DND-41 (cell line): ENCODE results near the gene CAPN5.

Source experiments
- ATAC-seq: fragments of 200-7000 bp; cut with Tn5 transposase; 3 replicates; pipeline ENCODE4 v1.9.1; 2021; ENCODE audit warnings: low read depth; ENCODE audit not compliant: insufficient read depth
- DNase-seq: peaks from one replicate; pipeline ENCODE4 v3.0.0-alpha.2; 2020
- H2AFZ ChIP-seq: 2 replicates; pipeline ENCODE4 v1.6.0; 2012; ENCODE audit warnings: low read depth, low read length
- H3K27ac ChIP-seq: 2 replicates; pipeline ENCODE4 v1.5.1; 2012; ENCODE audit warnings: low read length, inconsistent platforms
- H3K27me3 ChIP-seq: fragments of 200-600 bp; sonication (generic); 2 replicates; pipeline ENCODE4 v1.6.0; 2012; ENCODE audit warnings: low read length, mild to moderate bottlenecking, inconsistent platforms; ENCODE audit not compliant: insufficient read depth, poor library complexity
- H3K36me3 ChIP-seq: 2 replicates; pipeline ENCODE4 v1.5.1; 2012; ENCODE audit warnings: low read length, inconsistent platforms; ENCODE audit not compliant: insufficient read depth
- H3K4me1 ChIP-seq: 2 replicates; pipeline ENCODE4 v1.5.1; 2012; ENCODE audit warnings: mild to moderate bottlenecking, low read length; ENCODE audit not compliant: insufficient read depth
- H3K4me2 ChIP-seq: 2 replicates; pipeline ENCODE4 v1.6.0; 2012; ENCODE audit warnings: mild to moderate bottlenecking, moderate library complexity, low read length, inconsistent platforms; ENCODE audit not compliant: insufficient read depth
- H3K4me3 ChIP-seq, 2 experiments: fragments of 200-600 bp in 1 of 2; shearing (Covaris generic) in 1 of 2; 2 replicates each; pipeline ENCODE4 v1.5.1; 2012 to 2016; ENCODE audit warnings: inconsistent platforms in 2 of 2, low read length in 2 of 2, mild to moderate bottlenecking in 2 of 2, low read depth in 1 of 2, moderate library complexity in 1 of 2
- H3K79me2 ChIP-seq: 2 replicates; pipeline ENCODE4 v1.6.0; 2012; ENCODE audit warnings: low read length, inconsistent platforms; ENCODE audit not compliant: insufficient read depth
- H3K9ac ChIP-seq: 2 replicates; pipeline ENCODE4 v1.6.0; 2012; ENCODE audit warnings: low read depth, mild to moderate bottlenecking, inconsistent platforms, low read length, moderate library complexity
- H3K9me3 ChIP-seq: 2 replicates; pipeline ENCODE4 v1.5.1; 2012; ENCODE audit warnings: low read length, moderate library complexity, mild to moderate bottlenecking, inconsistent platforms; ENCODE audit not compliant: insufficient read depth, severe bottlenecking
- H4K20me1 ChIP-seq: 2 replicates; pipeline ENCODE4 v1.6.0; 2012; ENCODE audit warnings: low read length; ENCODE audit not compliant: insufficient read depth
- CTCF ChIP-seq: IDR thresholded peaks from 2 replicates; pipeline ENCODE4 v1.5.1; 2012; ENCODE audit warnings: borderline replicate concordance, low read length, moderate library complexity, mild to moderate bottlenecking; ENCODE audit not compliant: poor library complexity, severe bottlenecking; ENCODE audit errors: extremely low read depth
- EZH2 ChIP-seq: IDR thresholded peaks from 3 replicates; pipeline ENCODE4 v1.6.1; 2012; ENCODE audit warnings: borderline replicate concordance, low read depth, mild to moderate bottlenecking, moderate library complexity, low read length, inconsistent platforms; ENCODE audit not compliant: severe bottlenecking

CAPN5 gene

DNA sequence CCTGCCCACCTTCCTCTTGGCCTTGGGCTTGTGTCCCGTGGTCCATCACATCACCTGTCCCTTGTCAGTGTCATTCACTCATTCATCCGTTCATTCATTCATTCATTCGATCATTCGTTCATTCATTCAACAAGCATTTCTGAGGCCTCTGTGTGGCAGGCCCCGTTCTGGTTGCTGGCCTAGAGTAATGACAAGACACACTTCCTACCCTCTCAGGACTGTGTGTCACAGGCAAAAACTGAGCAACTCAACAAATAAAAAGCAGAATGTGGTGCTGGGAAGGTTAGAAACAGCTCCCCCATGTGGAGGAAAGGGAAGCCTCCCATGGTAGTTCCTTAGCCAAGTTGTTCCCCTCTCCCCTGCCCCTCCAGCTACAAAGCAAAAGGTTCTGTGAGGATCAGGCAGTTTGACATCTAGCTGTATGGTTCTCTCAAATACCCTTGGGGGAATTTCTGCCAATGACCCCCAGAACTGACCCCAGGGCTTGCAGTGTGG lies 34.3 kb downstream of the CAPN5 start:
- no peaks in the 10 kb centered on the region for H3K79me2 ChIP-seq
- no peaks in the 10 kb centered on the region for H4K20me1 ChIP-seq
- no peak overlapping the region for H3K27ac ChIP-seq
- TF ChIP-seq EZH2 (no peak), CTCF (peak; percentile 68)
- no peak overlapping the region for H3K4me3 ChIP-seq
- no peak for DNase-seq
- no peaks in the 10 kb centered on the region for H3K36me3 ChIP-seq
- H2AFZ ChIP-seq, result no peak overlapping the region
- H3K27me3 ChIP-seq, result no peaks in the 10 kb centered on the region
- no peak overlapping the region for H3K9ac ChIP-seq
- no peaks in the 10 kb centered on the region for H3K9me3 ChIP-seq
- no peaks in the 10 kb centered on the region for H3K4me1 ChIP-seq
- H3K4me2 ChIP-seq, result no peak overlapping the region
- ATAC-seq, result peak; percentile 42; the same call in 2 of the 3 replicates

DNA sequence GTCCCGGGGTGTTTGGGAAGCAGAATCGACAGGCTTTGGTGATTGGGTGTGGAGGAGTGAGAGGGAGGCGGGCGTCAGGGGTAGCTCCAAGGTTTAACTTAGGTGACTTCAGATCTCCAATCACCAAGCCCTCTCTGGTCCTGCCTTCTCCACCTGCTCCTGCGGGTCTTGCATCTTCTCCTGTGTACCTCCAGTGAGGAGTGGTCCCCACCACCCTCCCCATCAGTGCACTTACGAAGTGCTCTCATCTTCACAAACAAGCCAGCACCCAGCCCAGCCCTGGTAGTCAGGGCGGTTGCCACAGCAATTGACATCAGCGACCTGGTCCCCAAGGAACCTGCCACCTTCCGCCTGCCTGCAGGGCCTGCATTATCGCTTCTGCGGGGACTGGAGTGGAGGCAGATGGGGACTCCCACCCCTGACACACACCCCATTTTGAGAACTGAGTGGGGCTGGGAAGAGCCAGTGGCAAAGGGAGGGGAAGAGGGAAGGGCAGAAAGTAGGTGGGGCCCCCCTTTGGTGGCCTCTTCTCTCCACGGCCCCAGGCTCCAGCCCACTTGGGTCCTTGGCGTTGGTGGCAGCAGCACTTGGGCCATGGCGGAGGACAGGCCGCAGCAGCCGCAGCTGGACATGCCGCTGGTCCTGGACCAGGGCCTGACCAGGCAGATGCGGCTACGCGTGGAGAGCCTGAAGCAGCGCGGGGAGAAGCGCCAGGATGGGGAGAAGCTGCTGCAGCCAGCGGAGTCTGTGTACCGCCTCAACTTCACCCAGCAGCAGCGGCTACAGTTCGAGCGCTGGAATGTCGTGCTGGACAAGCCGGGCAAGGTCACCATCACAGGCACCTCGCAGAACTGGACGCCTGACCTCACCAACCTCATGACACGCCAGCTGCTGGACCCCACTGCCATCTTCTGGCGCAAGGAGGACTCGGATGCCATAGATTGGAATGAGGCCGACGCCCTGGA lies 35.8 kb downstream of the CAPN5 start, which contains the start of gene OMP:
Gene OMP (plus strand): TSS at position 595 of the 965 bp plus-strand sequence. CDS start 0 bp downstream, at position 595.
- H3K4me3 ChIP-seq, result no peak within 1 kb of the TSS
- H3K79me2 ChIP-seq, result no peaks in the 10 kb centered on the region
- TF ChIP-seq EZH2, result no peak
- no peaks in the 10 kb centered on the region for H4K20me1 ChIP-seq
- no peak within 1 kb of the TSS for H3K9ac ChIP-seq
- DNase-seq (no peak), ATAC-seq (no peak)
- H3K36me3 ChIP-seq, result no peaks in the 10 kb centered on the region
- H3K4me1 ChIP-seq, result no peaks in the 10 kb centered on the region
- no peaks in the 10 kb centered on the region for H3K27me3 ChIP-seq
- no peak within 1 kb of the TSS for H3K27ac ChIP-seq
- no peak within 1 kb of the TSS for H2AFZ ChIP-seq
- H3K9me3 ChIP-seq, result no peaks in the 10 kb centered on the region
- H3K4me2 ChIP-seq, result no peak within 1 kb of the TSS

DNA sequence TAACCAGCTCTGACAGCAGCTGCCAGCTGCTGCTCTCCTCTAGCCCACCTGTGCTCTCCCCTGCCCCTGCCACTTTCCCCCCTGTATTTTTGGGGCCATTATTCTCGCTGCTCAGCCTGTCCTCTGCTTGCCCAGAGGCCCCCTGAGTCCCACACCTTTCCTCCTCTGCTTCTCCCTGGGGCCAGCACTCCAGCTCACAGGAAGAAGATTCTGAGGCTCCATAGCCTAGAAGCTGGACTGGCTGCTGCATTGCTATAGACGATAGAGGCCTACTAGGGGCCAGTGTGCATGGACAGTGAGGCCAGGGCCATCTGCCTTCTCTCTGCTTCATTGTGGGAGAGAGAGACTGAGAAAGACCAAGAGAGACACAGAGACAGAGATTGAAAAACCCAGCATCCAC lies 36.5 kb downstream of the CAPN5 start:
- H3K9me3 ChIP-seq, result no peaks in the 10 kb centered on the region
- no peaks in the 10 kb centered on the region for H3K79me2 ChIP-seq
- no peak overlapping the region for H3K27ac ChIP-seq
- H3K9ac ChIP-seq, result no peak overlapping the region
- no peak overlapping the region for H3K4me2 ChIP-seq
- TF ChIP-seq EZH2 (no peak), CTCF (no peak)
- no peak overlapping the region for H3K4me3 ChIP-seq
- H4K20me1 ChIP-seq, result no peaks in the 10 kb centered on the region
- ATAC-seq (no peak), DNase-seq (no peak)
- no peaks in the 10 kb centered on the region for H3K36me3 ChIP-seq
- no peaks in the 10 kb centered on the region for H3K4me1 ChIP-seq
- no peaks in the 10 kb centered on the region for H3K27me3 ChIP-seq
- no peak overlapping the region for H2AFZ ChIP-seq

- Histone ChIP-seq H2AFZ (no peak overlapping the region), H3K4me3 (no peak overlapping the region), H3K36me3 (no peaks in the 10 kb centered on the region), H4K20me1 (no peaks in the 10 kb centered on the region), H3K9ac (no peak overlapping the region), H3K4me2 (no peak overlapping the region), H3K27ac (no peak overlapping the region), H3K27me3 (no peaks in the 10 kb centered on the region), H3K9me3 (no peaks in the 10 kb centered on the region), H3K79me2 (no peaks in the 10 kb centered on the region), H3K4me1 (no peaks in the 10 kb centered on the region)
- TF ChIP-seq CTCF, result no peak
- no peak for TF ChIP-seq EZH2
- DNase-seq (no peak), ATAC-seq (no peak)
These were observed 38.0 kb downstream of the CAPN5 start for GRCh38 chr11:77104727-77105126.
